T47D (cell line): Measurements from ENCODE around the gene MAP3K13.
"Not testable (repeated sequence)": the region's sequence is repeated elsewhere in the genome, so short reads cannot be mapped to it uniquely, and the experiment has no call there.

Experiments
- DNase-seq, 2 experiments: peaks; one replicate each; pipeline versions ENCODE4 v3.0.0 to v3.0.0-alpha.2; 2011 to 2012; ENCODE audit warnings: low read depth in 1 of 2, low spot score in 1 of 2
- JUND ChIP-seq: IDR thresholded peaks from 2 replicates; pipeline ENCODE4 v1.6.1; 2012; ENCODE audit warnings: low read depth
- in situ Hi-C: cut with HindIII; loops from 2 replicates; pipeline ENCODE4 v1.10.0; 2016; ENCODE audit warnings: low sequenced_read_pairs, low pct_unique_long_range_greater_than_20kb

MAP3K13 gene

GRCh38 chr3:185351396-185351795 lies 11.5 kb upstream of the MAP3K13 start:
- in situ Hi-C loops = no loop called here
- TF ChIP-seq JUND = no peak
- no peak for DNase-seq

- in situ Hi-C loops = no loop called here
Observed at GRCh38 chr3:185353225-185353624, 9.7 kb upstream of the MAP3K13 start.

GRCh38 chr3:185353823-185354614 lies 8.9 kb upstream of the MAP3K13 start:
- in situ Hi-C loops = no loop called here
- DNase-seq = peak in 1 of 2 experiments; percentile 91
- TF ChIP-seq JUND = no peak

More at GRCh38 chr3:185353225-185353624, 9.7 kb upstream of the MAP3K13 start:
- no peak for DNase-seq
- no peak for TF ChIP-seq JUND

GRCh38 chr3:185356499-185356898 lies 6.4 kb upstream of the MAP3K13 start:
- no peak for DNase-seq
- in situ Hi-C loops = no loop called here
- no peak for TF ChIP-seq JUND

GRCh38 chr3:185361920-185362319 lies 1.0 kb upstream of the MAP3K13 start:
- no peak for DNase-seq
- TF ChIP-seq JUND = no peak
- in situ Hi-C loops = no loop called here

- no peak for DNase-seq
- no peak for TF ChIP-seq JUND
- in situ Hi-C loops = no loop called here
Observed at GRCh38 chr3:185363662-185364203, 797 bp downstream of the MAP3K13 start.

- in situ Hi-C loops = no loop called here
- peak; percentile 52 to 94 for DNase-seq
- TF ChIP-seq JUND = no peak
Observed at GRCh38 chr3:185365291-185366073, 2.5 kb downstream of the MAP3K13 start.

- in situ Hi-C loops = no loop called here
- TF ChIP-seq JUND = no peak
- no peak for DNase-seq
Observed at GRCh38 chr3:185366074-185366335, 3.1 kb downstream of the MAP3K13 start.

GRCh38 chr3:185366913-185367312 lies 4.0 kb downstream of the MAP3K13 start:
- TF ChIP-seq JUND = no peak
- in situ Hi-C loops = no loop called here

GRCh38 chr3:185370349-185370748 lies 7.4 kb downstream of the MAP3K13 start:
- DNase-seq, in situ Hi-C loops: not testable (repeated sequence)

More at GRCh38 chr3:185366913-185367312, 4.0 kb downstream of the MAP3K13 start:
- DNase-seq = no peak

- in situ Hi-C loops = no loop called here
- no peak for DNase-seq
Observed at GRCh38 chr3:185371306-185372074, 8.6 kb downstream of the MAP3K13 start.

GRCh38 chr3:185381320-185382058 lies 18.6 kb downstream of the MAP3K13 start:
- in situ Hi-C loops = no loop called here
- DNase-seq = no peak
- no peak for TF ChIP-seq JUND

More at GRCh38 chr3:185371306-185372074, 8.6 kb downstream of the MAP3K13 start:
- TF ChIP-seq JUND = no peak
